ENCODE results near the gene SLC44A1.

SLC44A1 gene

GRCh38 chr9:105393576-105394344 lies 149.3 kb downstream of the SLC44A1 start:
- no peak overlapping the region for H3K4me3 Mint-ChIP-seq
- no peak overlapping the region for H3K27ac Mint-ChIP-seq
- H3K36me3 Mint-ChIP-seq, result no peaks in the 10 kb centered on the region
- peaks cover 3% of the 10 kb centered on the region for H3K27me3 Mint-ChIP-seq
- no peaks in the 10 kb centered on the region for H3K9me3 Mint-ChIP-seq
- H3K4me1 Mint-ChIP-seq, result no peaks in the 10 kb centered on the region

- Mint-ChIP-seq H3K27me3 (peaks cover 6% of the 10 kb centered on the region), H3K9me3 (no peaks in the 10 kb centered on the region), H3K4me3 (no peak overlapping the region), H3K27ac (no peak overlapping the region), H3K36me3 (no peaks in the 10 kb centered on the region), H3K4me1 (no peaks in the 10 kb centered on the region)
Observed at GRCh38 chr9:105396441-105396840, 152.0 kb downstream of the SLC44A1 start.

GRCh38 chr9:105396901-105397300 lies 152.4 kb downstream of the SLC44A1 start:
- H3K4me3 Mint-ChIP-seq, result no peak overlapping the region
- no peaks in the 10 kb centered on the region for H3K9me3 Mint-ChIP-seq
- no peak overlapping the region for H3K27ac Mint-ChIP-seq
- H3K4me1 Mint-ChIP-seq, result no peaks in the 10 kb centered on the region
- no peaks in the 10 kb centered on the region for H3K36me3 Mint-ChIP-seq
- peaks cover 8% of the 10 kb centered on the region for H3K27me3 Mint-ChIP-seq

- peaks cover 10% of the 10 kb centered on the region for H3K4me1 Mint-ChIP-seq
- no peak overlapping the region for H3K27ac Mint-ChIP-seq
- no peak overlapping the region for H3K4me3 Mint-ChIP-seq
- H3K9me3 Mint-ChIP-seq, result no peaks in the 10 kb centered on the region
- peaks cover 24% of the 10 kb centered on the region for H3K27me3 Mint-ChIP-seq
- H3K36me3 Mint-ChIP-seq, result no peaks in the 10 kb centered on the region
Observed at GRCh38 chr9:105399117-105399516, 154.7 kb downstream of the SLC44A1 start.

GRCh38 chr9:105401651-105402050 lies 157.2 kb downstream of the SLC44A1 start:
- Mint-ChIP-seq H3K9me3 (no peaks in the 10 kb centered on the region), H3K36me3 (peaks cover under 1% of the 10 kb centered on the region), H3K4me1 (peaks cover 31% of the 10 kb centered on the region), H3K4me3 (no peak overlapping the region), H3K27ac (no peak overlapping the region), H3K27me3 (peaks cover 30% of the 10 kb centered on the region)

- Mint-ChIP-seq H3K27ac (peak overlapping the region; percentile 20), H3K36me3 (peaks cover 3% of the 10 kb centered on the region), H3K27me3 (peaks cover 36% of the 10 kb centered on the region), H3K4me3 (peak overlapping the region; percentile 16), H3K9me3 (no peaks in the 10 kb centered on the region), H3K4me1 (peaks cover 31% of the 10 kb centered on the region)
Observed at GRCh38 chr9:105403552-105404248, 159.2 kb downstream of the SLC44A1 start.

GRCh38 chr9:105405514-105406131 lies 161.2 kb downstream of the SLC44A1 start:
- peaks cover 8% of the 10 kb centered on the region for H3K36me3 Mint-ChIP-seq
- H3K4me1 Mint-ChIP-seq, result peaks cover 31% of the 10 kb centered on the region
- H3K9me3 Mint-ChIP-seq, result peaks cover 5% of the 10 kb centered on the region
- H3K4me3 Mint-ChIP-seq, result peak overlapping the region; percentile 45
- H3K27ac Mint-ChIP-seq, result peak overlapping the region; percentile 82
- H3K27me3 Mint-ChIP-seq, result peaks cover 39% of the 10 kb centered on the region

- Mint-ChIP-seq H3K36me3 (peaks cover 8% of the 10 kb centered on the region), H3K4me3 (peak overlapping the region; percentile 3), H3K27ac (no peak overlapping the region), H3K4me1 (peaks cover 31% of the 10 kb centered on the region), H3K9me3 (peaks cover 5% of the 10 kb centered on the region), H3K27me3 (peaks cover 42% of the 10 kb centered on the region)
Observed at GRCh38 chr9:105406369-105406768, 161.9 kb downstream of the SLC44A1 start.

GRCh38 chr9:105413525-105413924 lies 169.1 kb downstream of the SLC44A1 start:
- Mint-ChIP-seq H3K4me1 (no peaks in the 10 kb centered on the region), H3K27me3 (peaks cover 28% of the 10 kb centered on the region), H3K9me3 (peaks cover 12% of the 10 kb centered on the region), H3K36me3 (peaks cover 6% of the 10 kb centered on the region), H3K27ac (no peak overlapping the region), H3K4me3 (no peak overlapping the region)

- Mint-ChIP-seq H3K4me3 (no peak overlapping the region), H3K4me1 (no peaks in the 10 kb centered on the region), H3K27ac (no peak overlapping the region), H3K36me3 (peaks cover 3% of the 10 kb centered on the region), H3K27me3 (peaks cover 27% of the 10 kb centered on the region), H3K9me3 (peaks cover 7% of the 10 kb centered on the region)
Observed at GRCh38 chr9:105414947-105415661, 170.7 kb downstream of the SLC44A1 start.

- peaks cover 23% of the 10 kb centered on the region for H3K27me3 Mint-ChIP-seq
- peaks cover 7% of the 10 kb centered on the region for H3K9me3 Mint-ChIP-seq
- no peaks in the 10 kb centered on the region for H3K4me1 Mint-ChIP-seq
- H3K27ac Mint-ChIP-seq, result no peak overlapping the region
- H3K36me3 Mint-ChIP-seq, result peaks cover 1% of the 10 kb centered on the region
- H3K4me3 Mint-ChIP-seq, result no peak overlapping the region
Observed at GRCh38 chr9:105415662-105415980, 171.2 kb downstream of the SLC44A1 start.

GRCh38 chr9:105416840-105417239 lies 172.4 kb downstream of the SLC44A1 start:
- H3K27ac Mint-ChIP-seq, result no peak overlapping the region
- no peaks in the 10 kb centered on the region for H3K4me1 Mint-ChIP-seq
- no peak overlapping the region for H3K4me3 Mint-ChIP-seq
- peaks cover 2% of the 10 kb centered on the region for H3K9me3 Mint-ChIP-seq
- H3K36me3 Mint-ChIP-seq, result no peaks in the 10 kb centered on the region
- peaks cover 15% of the 10 kb centered on the region for H3K27me3 Mint-ChIP-seq

- Mint-ChIP-seq H3K36me3 (no peaks in the 10 kb centered on the region), H3K4me3 (no peak overlapping the region), H3K9me3 (no peaks in the 10 kb centered on the region), H3K4me1 (no peaks in the 10 kb centered on the region), H3K27me3 (peaks cover 7% of the 10 kb centered on the region), H3K27ac (peak overlapping the region; percentile 46)
Observed at GRCh38 chr9:105418588-105419500, 174.4 kb downstream of the SLC44A1 start.

GRCh38 chr9:105419816-105420597 lies 175.6 kb downstream of the SLC44A1 start:
- Mint-ChIP-seq H3K4me1 (no peaks in the 10 kb centered on the region), H3K9me3 (no peaks in the 10 kb centered on the region), H3K36me3 (no peaks in the 10 kb centered on the region), H3K27me3 (peaks cover 2% of the 10 kb centered on the region), H3K27ac (no peak overlapping the region), H3K4me3 (no peak overlapping the region)
